CD8-positive, alpha-beta memory T cell (primary cell): ENCODE measurements around the gene QRFP. TPM values are rescaled to one million over a fixed set of nuclear protein-coding genes. Genes with fewer than 3 reads are reported as not detected.

Source experiments
- CTCF ChIA-PET: fragments of 350-600 bp; sonication (Branson Sonifier 250); formaldehyde crosslinking; loops from one replicate; lab custom pipeline; 2021; ENCODE audit warnings: antibody characterized with exemption; lab: Charles Lee
- POLR2A ChIA-PET: fragments of 350-600 bp; sonication (Branson Sonifier 250); formaldehyde crosslinking; loops from one replicate; lab custom pipeline; 2021; ENCODE audit warnings: antibody characterized with exemption; lab: Charles Lee
- DNase-seq, 5 donors: peaks; one replicate each; pipeline versions ENCODE4 v3.0.0 to v3.0.0-alpha.2; 2020 to 2022; ENCODE audit warnings: mixed read lengths in 1 of 5
- H3K27ac ChIP-seq: one replicate; pipeline ENCODE4 v1.7.0; 2013; ENCODE audit warnings: low read depth, mild to moderate bottlenecking, low read length, moderate library complexity
- H3K27me3 ChIP-seq: 2 replicates; pipeline ENCODE4 v1.7.0; 2013; ENCODE audit warnings: low read length, mild to moderate bottlenecking; ENCODE audit not compliant: insufficient read depth, poor library complexity, severe bottlenecking
- H3K36me3 ChIP-seq: 2 replicates; pipeline ENCODE4 v1.7.0; 2013; ENCODE audit warnings: mild to moderate bottlenecking, low read length, moderate library complexity; ENCODE audit not compliant: insufficient read depth
- H3K4me1 ChIP-seq: 2 replicates; pipeline ENCODE4 v1.7.0; 2013; ENCODE audit warnings: mild to moderate bottlenecking, low read length, moderate library complexity; ENCODE audit not compliant: insufficient read depth
- H3K4me3 ChIP-seq: 2 replicates; pipeline ENCODE4 v1.7.0; 2013; ENCODE audit warnings: mild to moderate bottlenecking, low read length
- H3K9me3 ChIP-seq: 2 replicates; pipeline ENCODE4 v1.7.0; 2013; ENCODE audit warnings: mild to moderate bottlenecking, low read length
- H3K27ac Mint-ChIP-seq, 8 donors: one replicate each; pipeline ENCODE4 v1.8.0; 2020 to 2021; ENCODE audit warnings: mixed read lengths in 8 of 8, mild to moderate bottlenecking in 6 of 8, inconsistent platforms in 3 of 8, moderate library complexity in 3 of 8
- H3K27me3 Mint-ChIP-seq, 2 donors: one replicate each; pipeline ENCODE4 v1.8.0; 2020 to 2021; ENCODE audit warnings: mixed read lengths in 2 of 2, mild to moderate bottlenecking in 1 of 2, moderate library complexity in 1 of 2
- H3K36me3 Mint-ChIP-seq, 3 donors: one replicate each; pipeline ENCODE4 v1.8.0; 2020 to 2021; ENCODE audit warnings: mixed read lengths in 3 of 3, inconsistent platforms in 1 of 3, mild to moderate bottlenecking in 1 of 3
- H3K4me1 Mint-ChIP-seq, 3 donors: one replicate each; pipeline ENCODE4 v1.8.0; 2020 to 2021; ENCODE audit warnings: mixed read lengths in 3 of 3, inconsistent platforms in 1 of 3, mild to moderate bottlenecking in 1 of 3
- H3K4me3 Mint-ChIP-seq, 7 donors: one replicate each; pipeline ENCODE4 v1.8.0; 2020 to 2021; ENCODE audit warnings: mixed read lengths in 7 of 7, mild to moderate bottlenecking in 6 of 7, moderate library complexity in 4 of 7, inconsistent platforms in 2 of 7
- H3K9me3 Mint-ChIP-seq, 5 donors: one replicate each; pipeline ENCODE4 v1.8.0; 2020 to 2022; ENCODE audit warnings: mixed read lengths in 5 of 5, mild to moderate bottlenecking in 3 of 5, moderate library complexity in 2 of 5, inconsistent platforms in 1 of 5
- polyA plus RNA-seq: library from polyadenylated mRNA; unstranded; fragments of 300-500 nt; fragmentation: Illumina TruSeq; gene quantifications from one replicate; pipeline ENCODE4 v1.2.3, GENCODE V29; 2021
- total RNA-seq, 2 experiments: library from RNA; stranded (reverse); gene quantifications; one replicate each; pipeline ENCODE4 v1.2.3, GENCODE V29; 2021

The QRFP gene
- total and polyA plus RNA-seq, 3 experiments from 2014 or later = not detected

DNA sequence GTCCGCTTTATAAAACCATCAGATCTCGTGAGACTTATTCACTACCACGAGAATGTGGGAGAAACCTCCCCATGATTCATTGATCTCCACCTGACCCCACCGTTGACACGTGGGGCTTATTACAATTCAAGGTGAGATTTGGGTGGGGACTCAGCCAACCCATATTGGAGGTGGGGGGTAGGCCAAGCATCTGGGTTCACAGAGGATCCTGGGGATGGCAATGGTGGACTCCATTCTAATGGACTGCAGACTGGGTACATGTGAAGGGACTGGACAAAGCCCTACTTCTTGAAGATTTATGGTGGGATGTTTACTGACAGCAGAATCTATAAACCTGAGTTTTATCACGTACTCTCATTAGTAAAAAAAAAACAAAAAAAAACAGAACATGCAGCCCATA is 15.1 kb downstream of the QRFP start:
- ChIA-PET POLR2A (no interaction called here), CTCF (interaction anchor here (1.4 kb wide), 1 partner anchor 181 kb away, joined by 3 read pairs; no protein-coding TSS in a partner anchor)

GRCh38 chr9:130880599-130881220 is 15.9 kb downstream of the QRFP start:
- Mint-ChIP-seq H3K4me3 (no peak overlapping the region), H3K9me3 (no peaks in the 10 kb centered on the region), H3K4me1 (no peaks in the 10 kb centered on the region), H3K36me3 (peaks cover 0 to 82% (median 11%) of the 10 kb centered on the region in 3 donors), H3K27me3 (no peaks in the 10 kb centered on the region), H3K27ac (no peak overlapping the region)
- Histone ChIP-seq H3K4me1 (no peaks in the 10 kb centered on the region), H3K4me3 (no peak overlapping the region), H3K9me3 (no peaks in the 10 kb centered on the region), H3K27ac (no peak overlapping the region), H3K27me3 (no peaks in the 10 kb centered on the region), H3K36me3 (peaks cover 37% of the 10 kb centered on the region)
- DNase-seq = no peak
- ChIA-PET CTCF (interaction anchor here (0.6 to 1.4 kb wide), 2 partner anchors 139 to 180 kb away, joined by 3 read pairs; no protein-coding TSS in a partner anchor), POLR2A (no interaction called here)

More for the DNA sequence above, 15.1 kb downstream of the QRFP start:
- H3K27ac ChIP-seq = no peak overlapping the region
- no peaks in the 10 kb centered on the region for H3K9me3 ChIP-seq
- no peak overlapping the region for H3K4me3 Mint-ChIP-seq
- peaks cover 0 to 86% (median 11%) of the 10 kb centered on the region in 3 donors for H3K36me3 Mint-ChIP-seq
- peaks cover 40% of the 10 kb centered on the region for H3K36me3 ChIP-seq
- H3K4me1 ChIP-seq = no peaks in the 10 kb centered on the region
- no peaks in the 10 kb centered on the region for H3K27me3 ChIP-seq
- no peak for DNase-seq
- no peak overlapping the region for H3K4me3 ChIP-seq
- H3K27ac Mint-ChIP-seq = no peak overlapping the region
- H3K9me3 Mint-ChIP-seq = no peaks in the 10 kb centered on the region
- no peaks in the 10 kb centered on the region for H3K4me1 Mint-ChIP-seq
- no peaks in the 10 kb centered on the region for H3K27me3 Mint-ChIP-seq

GRCh38 chr9:130879863-130880411 is 16.7 kb downstream of the QRFP start:
- no peak overlapping the region for H3K27ac ChIP-seq
- Mint-ChIP-seq H3K4me3 (no peak overlapping the region), H3K36me3 (peaks cover 0 to 81% (median 13%) of the 10 kb centered on the region in 3 donors), H3K27me3 (no peaks in the 10 kb centered on the region), H3K4me1 (no peaks in the 10 kb centered on the region), H3K9me3 (no peaks in the 10 kb centered on the region), H3K27ac (no peak overlapping the region)
- CTCF ChIA-PET = no interaction called here
- H3K27me3 ChIP-seq = no peaks in the 10 kb centered on the region
- H3K4me1 ChIP-seq = no peaks in the 10 kb centered on the region
- H3K36me3 ChIP-seq = peaks cover 32% of the 10 kb centered on the region
- H3K4me3 ChIP-seq = no peak overlapping the region
- no peaks in the 10 kb centered on the region for H3K9me3 ChIP-seq
- DNase-seq = no peak
- POLR2A ChIA-PET = no interaction called here

DNA sequence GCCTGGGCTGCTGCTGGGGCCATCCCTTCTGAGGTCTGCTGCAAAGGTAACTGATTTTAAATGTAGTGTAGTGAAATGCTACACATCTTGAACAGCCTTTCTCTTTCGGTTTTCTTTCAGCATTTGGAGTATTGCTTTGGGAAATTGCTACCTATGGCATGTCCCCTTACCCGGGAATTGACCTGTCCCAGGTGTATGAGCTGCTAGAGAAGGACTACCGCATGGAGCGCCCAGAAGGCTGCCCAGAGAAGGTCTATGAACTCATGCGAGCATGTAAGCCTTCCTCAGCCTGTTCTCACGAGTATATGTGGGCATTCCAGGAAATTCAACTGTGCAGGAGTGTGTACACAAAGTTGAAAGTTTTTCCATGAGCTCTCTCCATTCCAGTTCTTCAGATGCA is 18.3 kb downstream of the QRFP start:
- ChIA-PET CTCF (no interaction called here), POLR2A (no interaction called here)
- H3K27me3 ChIP-seq = no peaks in the 10 kb centered on the region
- H3K4me3 ChIP-seq = no peak overlapping the region
- Mint-ChIP-seq H3K9me3 (no peaks in the 10 kb centered on the region), H3K4me1 (no peaks in the 10 kb centered on the region), H3K27ac (no peak overlapping the region), H3K36me3 (peaks cover 0 to 83% (median 11%) of the 10 kb centered on the region in 3 donors), H3K27me3 (no peaks in the 10 kb centered on the region), H3K4me3 (no peak overlapping the region)
- peaks cover 44% of the 10 kb centered on the region for H3K36me3 ChIP-seq
- DNase-seq = no peak
- H3K27ac ChIP-seq = no peak overlapping the region
- no peaks in the 10 kb centered on the region for H3K4me1 ChIP-seq
- H3K9me3 ChIP-seq = no peaks in the 10 kb centered on the region

DNA sequence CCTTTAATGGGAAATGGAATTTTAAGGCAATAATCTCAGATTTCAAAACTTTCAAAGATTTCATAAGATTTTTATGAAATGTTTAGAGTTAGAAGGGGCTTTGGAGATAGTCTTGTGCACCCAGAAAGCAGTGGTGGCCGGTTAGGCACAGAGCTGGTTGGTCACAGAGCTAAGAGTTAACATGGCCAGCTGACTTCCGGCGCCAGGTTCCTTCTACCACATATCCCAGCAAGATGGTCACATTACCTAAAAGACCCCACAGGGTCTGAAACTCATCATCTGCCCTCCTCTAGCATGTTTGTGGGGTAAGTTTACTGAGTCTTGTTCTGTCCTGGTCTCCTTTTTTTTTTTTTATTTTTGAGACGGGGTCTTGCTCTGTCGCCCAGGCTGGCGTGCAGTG is 19.3 kb downstream of the QRFP start:
- DNase-seq = no peak
- peaks cover 54% of the 10 kb centered on the region for H3K36me3 ChIP-seq
- no peaks in the 10 kb centered on the region for H3K9me3 ChIP-seq
- Mint-ChIP-seq H3K4me3 (no peak overlapping the region), H3K27me3 (no peaks in the 10 kb centered on the region), H3K36me3 (peaks cover 0 to 88% (median 11%) of the 10 kb centered on the region in 3 donors), H3K9me3 (no peaks in the 10 kb centered on the region), H3K4me1 (no peaks in the 10 kb centered on the region), H3K27ac (no peak overlapping the region)
- no peak overlapping the region for H3K27ac ChIP-seq
- CTCF ChIA-PET = interaction anchor here (1.4 kb wide), 1 partner anchor 169 kb away, joined by 3 read pairs; no protein-coding TSS in a partner anchor
- H3K27me3 ChIP-seq = no peaks in the 10 kb centered on the region
- no peaks in the 10 kb centered on the region for H3K4me1 ChIP-seq
- POLR2A ChIA-PET = no interaction called here
- no peak overlapping the region for H3K4me3 ChIP-seq

GRCh38 chr9:130874783-130875182 is 21.8 kb downstream of the QRFP start:
- Mint-ChIP-seq H3K4me3 (no peak overlapping the region), H3K27ac (no peak overlapping the region), H3K27me3 (peaks cover 0 to 1% of the 10 kb centered on the region in 2 donors), H3K4me1 (no peaks in the 10 kb centered on the region), H3K36me3 (peaks cover 0 to 84% (median 8%) of the 10 kb centered on the region in 3 donors), H3K9me3 (no peaks in the 10 kb centered on the region)
- no peak overlapping the region for H3K4me3 ChIP-seq
- no peak for DNase-seq
- H3K4me1 ChIP-seq = no peaks in the 10 kb centered on the region
- H3K27ac ChIP-seq = no peak overlapping the region
- ChIA-PET CTCF (no interaction called here), POLR2A (no interaction called here)
- peaks cover 43% of the 10 kb centered on the region for H3K36me3 ChIP-seq
- H3K27me3 ChIP-seq = no peaks in the 10 kb centered on the region
- H3K9me3 ChIP-seq = no peaks in the 10 kb centered on the region

DNA sequence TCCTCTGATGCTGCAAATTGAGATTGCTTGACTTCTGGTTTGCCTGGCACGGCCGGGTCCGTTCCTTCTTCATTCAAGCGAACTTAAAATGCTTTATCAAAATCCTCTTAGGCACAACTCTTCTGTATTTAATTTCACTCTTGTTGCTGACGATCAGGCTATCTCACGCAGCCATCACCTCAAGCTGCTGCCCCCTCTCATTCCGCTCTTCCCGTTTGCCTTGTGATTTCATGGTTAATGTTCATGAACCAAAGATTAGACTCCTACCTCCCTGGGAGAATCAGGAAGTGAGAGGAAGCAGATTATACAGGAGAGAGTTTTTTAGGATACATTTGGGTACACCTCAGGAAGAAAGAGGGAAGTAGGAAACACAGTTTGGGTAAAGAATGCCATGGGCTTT is 22.6 kb downstream of the QRFP start:
- H3K27me3 ChIP-seq = no peaks in the 10 kb centered on the region
- peaks cover 0 to 1% of the 10 kb centered on the region in 2 donors for H3K27me3 Mint-ChIP-seq
- H3K36me3 Mint-ChIP-seq = peaks cover 0 to 81% (median 7%) of the 10 kb centered on the region in 3 donors
- H3K4me3 ChIP-seq = no peak overlapping the region
- ChIA-PET CTCF (no interaction called here), POLR2A (no interaction called here)
- DNase-seq = no peak
- no peak overlapping the region for H3K4me3 Mint-ChIP-seq
- H3K4me1 ChIP-seq = no peaks in the 10 kb centered on the region
- no peak overlapping the region for H3K27ac ChIP-seq
- peaks cover 35% of the 10 kb centered on the region for H3K36me3 ChIP-seq
- peak overlapping the region in 1 of 8 donors; percentile 33 for H3K27ac Mint-ChIP-seq
- no peaks in the 10 kb centered on the region for H3K9me3 Mint-ChIP-seq
- no peaks in the 10 kb centered on the region for H3K4me1 Mint-ChIP-seq
- H3K9me3 ChIP-seq = no peaks in the 10 kb centered on the region

DNA sequence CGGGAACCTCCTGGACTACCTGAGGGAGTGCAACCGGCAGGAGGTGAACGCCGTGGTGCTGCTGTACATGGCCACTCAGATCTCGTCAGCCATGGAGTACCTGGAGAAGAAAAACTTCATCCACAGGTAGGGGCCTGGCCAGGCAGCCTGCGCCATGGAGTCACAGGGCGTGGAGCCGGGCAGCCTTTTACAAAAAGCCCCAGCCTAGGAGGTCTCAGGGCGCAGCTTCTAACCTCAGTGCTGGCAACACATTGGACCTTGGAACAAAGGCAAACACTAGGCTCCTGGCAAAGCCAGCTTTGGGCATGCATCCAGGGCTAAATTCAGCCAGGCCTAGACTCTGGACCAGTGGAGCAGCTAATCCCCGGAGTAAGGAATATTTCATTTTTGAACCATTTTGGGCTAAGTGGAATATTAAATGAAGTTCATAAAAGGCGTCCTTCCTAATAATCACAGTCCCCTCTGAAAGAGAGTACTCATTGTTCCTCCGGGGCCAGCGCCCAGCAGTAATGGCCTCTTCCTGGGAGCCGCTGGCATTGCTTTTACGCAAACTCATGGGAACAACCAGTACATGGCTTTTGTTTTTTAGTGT is 23.6 kb downstream of the QRFP start:
- no peaks in the 10 kb centered on the region for H3K9me3 ChIP-seq
- no peak overlapping the region for H3K4me3 Mint-ChIP-seq
- no peaks in the 10 kb centered on the region for H3K4me1 ChIP-seq
- no peaks in the 10 kb centered on the region for H3K4me1 Mint-ChIP-seq
- POLR2A ChIA-PET = no interaction called here
- H3K27ac ChIP-seq = no peak overlapping the region
- peaks cover 30% of the 10 kb centered on the region for H3K36me3 ChIP-seq
- peaks cover 0 to 75% (median 7%) of the 10 kb centered on the region in 3 donors for H3K36me3 Mint-ChIP-seq
- no peak for DNase-seq
- no peak overlapping the region for H3K27ac Mint-ChIP-seq
- CTCF ChIA-PET = no interaction called here
- H3K4me3 ChIP-seq = no peak overlapping the region
- H3K27me3 ChIP-seq = no peaks in the 10 kb centered on the region
- no peaks in the 10 kb centered on the region for H3K9me3 Mint-ChIP-seq
- peaks cover 0 to 1% of the 10 kb centered on the region in 2 donors for H3K27me3 Mint-ChIP-seq
